Activated CD8-positive, alpha-beta memory T cell treated with anti-CD3 and anti-CD28 coated beads, Interleukin-2, amount 50 U/mL, for 4 hours (primary cell): ENCODE results near the gene ADGRA1.

Experiments
- DNase-seq: peaks from one replicate; pipeline ENCODE4 v3.0.0-alpha.2; 2020

ADGRA1 gene

DNA sequence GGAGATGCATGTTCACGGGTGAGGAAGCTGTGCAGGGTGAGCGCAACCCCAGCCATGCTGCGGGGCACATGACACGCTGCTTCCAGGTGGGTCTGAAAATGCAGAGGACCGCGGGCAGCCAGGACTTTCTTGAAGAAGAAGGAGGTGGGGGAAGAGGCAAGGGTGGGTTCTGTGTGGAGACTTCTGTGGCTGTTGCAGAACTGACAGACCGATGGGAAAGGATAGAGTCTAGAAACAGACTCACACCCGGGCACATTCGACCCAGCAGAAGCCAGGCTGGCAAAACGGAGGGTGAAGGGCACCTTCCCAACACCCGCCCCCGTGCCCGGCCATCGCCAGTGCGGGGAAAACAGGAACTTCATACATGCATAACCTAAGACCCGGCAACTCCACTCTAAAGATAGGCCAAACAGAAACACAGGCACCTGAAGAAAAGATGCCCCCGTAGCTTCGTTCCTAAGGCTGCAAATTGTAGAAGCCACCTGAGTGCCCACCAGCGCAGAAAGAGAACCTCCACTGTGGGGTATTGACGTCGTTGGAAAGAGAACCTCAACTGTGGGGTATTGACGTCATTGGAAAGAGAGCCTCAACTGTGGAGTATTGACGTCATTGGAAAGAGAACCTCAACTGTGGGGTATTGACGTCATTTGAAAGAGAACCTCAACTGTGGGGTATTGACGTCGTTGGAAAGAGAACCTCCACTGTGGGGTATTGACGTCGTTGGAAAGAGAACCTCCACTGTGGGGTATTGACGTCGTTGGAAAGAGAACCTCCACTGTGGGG, 67.5 kb downstream of the ADGRA1 start:
- no peak for DNase-seq

DNA sequence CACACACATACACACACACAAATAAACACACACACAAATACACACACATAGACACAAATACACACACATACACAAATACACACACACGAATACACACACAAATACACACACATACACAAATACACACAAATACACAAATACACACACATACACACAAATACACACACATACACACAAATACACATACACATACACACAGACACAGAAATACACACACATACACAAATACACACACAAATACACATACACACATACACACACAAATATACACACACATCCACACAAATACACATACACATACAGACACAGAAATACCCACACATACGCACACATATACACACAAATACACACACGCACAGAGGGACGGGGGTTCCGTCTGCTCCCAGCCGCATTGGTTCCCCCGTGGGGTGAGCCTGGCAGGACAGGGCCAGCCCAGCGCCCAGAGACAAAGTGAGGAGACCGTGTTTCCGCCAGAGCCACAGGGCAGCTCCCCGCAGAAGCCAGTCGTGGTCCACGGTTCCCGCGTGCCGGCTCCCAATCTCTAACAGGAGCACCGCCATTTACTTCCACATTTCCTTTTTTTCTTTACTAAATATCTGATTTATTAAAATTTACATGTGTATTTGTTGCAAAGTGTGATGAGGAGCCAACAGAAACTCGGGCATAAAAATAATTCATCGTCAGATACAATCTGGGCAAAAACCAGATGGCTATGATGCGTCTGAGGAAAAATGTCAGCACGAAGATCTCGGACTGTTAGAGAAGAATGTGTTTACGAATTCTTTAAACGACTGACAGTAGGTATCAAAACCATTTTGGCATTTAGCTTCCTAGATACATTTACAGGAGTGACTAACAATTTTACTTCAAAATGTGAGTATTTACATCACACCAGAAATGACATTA, 69.2 kb downstream of the ADGRA1 start:
- no peak for DNase-seq

DNA sequence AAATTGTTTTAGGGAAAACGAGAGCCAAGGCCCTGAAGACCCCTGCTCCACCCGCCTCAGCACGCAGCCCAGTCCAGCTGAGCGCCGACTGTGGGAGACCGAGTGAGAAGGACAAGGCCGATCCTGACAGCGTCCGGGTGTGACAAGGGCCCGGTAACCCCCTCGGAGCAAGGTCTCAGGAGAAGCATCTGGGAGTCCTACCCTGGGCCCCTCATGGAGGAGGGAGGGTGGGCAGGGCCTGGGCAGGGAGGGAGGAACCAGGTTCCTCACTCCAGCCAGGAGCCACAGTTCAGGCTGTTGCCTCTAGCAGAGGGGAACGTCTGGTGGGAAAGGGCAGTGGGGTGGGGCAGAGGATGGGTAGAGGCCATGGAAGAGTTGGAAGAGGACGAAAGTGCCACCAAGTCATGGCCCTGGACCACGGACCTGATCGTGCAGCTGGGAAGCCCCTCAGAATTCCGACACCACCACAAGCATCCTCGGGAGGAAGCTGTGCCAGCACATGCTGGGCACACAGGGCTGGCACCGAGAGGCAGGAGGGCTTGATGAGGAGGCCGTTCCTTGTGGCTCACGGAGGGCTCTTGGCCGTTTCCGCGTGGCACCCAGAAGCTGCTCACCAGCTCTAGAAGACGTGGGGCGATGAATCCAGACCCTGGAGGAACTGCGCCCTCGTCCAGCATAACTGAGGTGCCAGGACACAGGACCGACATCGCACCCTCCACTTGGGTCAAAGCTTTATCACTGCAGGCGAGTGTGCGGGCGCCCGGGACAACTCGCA, 70.1 kb downstream of the ADGRA1 start:
- DNase-seq, result no peak

DNA sequence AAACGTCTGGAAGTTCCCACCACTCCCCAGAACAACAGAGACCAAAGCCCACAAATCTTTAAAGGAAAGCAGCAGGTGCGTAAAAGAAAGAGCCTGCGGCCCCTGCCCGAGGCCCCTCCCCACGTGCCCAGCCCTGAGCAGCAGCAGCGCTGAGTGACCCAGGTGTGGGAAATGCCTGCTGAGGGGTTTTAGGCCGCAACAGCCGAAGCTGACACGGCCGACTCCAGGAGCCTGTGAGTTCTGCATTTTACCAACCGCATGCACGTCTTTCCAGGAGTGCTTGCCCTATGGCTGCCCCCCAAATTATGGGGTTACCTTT, 70.7 kb downstream of the ADGRA1 start:
- DNase-seq, result no peak

DNA sequence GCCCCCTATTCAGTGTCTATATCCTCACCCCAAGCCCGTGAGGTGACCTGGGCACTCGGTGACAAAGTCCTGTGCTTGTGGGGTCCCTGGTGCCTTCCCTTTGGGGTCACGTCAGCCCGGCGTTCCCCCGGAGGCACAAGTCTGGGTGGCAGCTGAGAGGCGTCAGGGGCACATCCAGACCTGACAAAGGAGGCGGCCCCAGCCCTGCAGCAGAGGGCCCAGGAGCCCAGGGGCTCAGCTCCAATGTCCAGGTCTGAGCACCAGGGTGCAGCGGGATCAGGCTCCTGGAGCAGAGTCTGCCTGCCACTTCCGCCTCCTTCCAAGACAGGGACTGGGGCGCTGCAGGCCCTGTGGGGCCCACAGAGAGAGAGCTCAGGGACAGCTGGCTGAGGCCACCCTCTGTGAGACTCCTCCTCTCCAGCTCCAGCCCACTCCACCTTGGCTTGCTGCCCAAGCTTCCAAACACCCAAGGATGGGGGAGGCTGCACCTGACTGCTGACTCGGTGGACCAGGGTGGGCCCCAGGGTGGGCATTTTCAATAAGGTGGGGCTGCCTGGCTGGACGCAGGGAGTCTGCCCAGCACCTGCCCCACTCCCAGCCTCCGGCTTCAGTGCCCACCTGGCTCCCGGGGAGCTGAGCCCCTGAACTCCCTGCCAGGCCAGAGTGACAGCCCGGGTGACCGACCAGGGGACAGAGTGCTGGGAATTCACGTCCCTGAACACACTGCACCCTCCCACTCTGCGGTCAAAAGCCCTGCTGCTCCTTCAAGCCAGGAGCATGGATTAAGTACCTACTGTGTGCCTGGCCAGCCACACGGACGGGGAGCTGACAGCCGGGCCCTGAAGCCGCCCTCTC, 71.3 kb downstream of the ADGRA1 start:
- DNase-seq, result no peak

DNA sequence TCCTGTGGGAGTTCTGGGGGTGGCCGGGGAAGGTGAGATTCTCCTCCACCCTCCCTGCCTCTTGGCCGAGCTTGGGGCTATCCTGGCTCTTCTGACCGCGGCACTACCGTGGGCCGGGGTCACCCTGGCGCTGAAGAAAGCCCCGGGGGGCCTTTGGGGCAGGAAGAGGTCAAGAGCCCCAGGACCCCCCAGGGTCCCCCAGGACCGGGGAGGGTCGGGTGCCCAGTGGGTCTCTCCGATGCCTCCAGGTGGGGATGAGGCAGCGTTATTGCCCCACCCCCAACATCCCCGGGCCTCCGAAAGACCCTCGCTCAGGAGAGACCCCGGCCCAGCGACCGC, 71.9 kb downstream of the ADGRA1 start:
- DNase-seq, result no peak

DNA sequence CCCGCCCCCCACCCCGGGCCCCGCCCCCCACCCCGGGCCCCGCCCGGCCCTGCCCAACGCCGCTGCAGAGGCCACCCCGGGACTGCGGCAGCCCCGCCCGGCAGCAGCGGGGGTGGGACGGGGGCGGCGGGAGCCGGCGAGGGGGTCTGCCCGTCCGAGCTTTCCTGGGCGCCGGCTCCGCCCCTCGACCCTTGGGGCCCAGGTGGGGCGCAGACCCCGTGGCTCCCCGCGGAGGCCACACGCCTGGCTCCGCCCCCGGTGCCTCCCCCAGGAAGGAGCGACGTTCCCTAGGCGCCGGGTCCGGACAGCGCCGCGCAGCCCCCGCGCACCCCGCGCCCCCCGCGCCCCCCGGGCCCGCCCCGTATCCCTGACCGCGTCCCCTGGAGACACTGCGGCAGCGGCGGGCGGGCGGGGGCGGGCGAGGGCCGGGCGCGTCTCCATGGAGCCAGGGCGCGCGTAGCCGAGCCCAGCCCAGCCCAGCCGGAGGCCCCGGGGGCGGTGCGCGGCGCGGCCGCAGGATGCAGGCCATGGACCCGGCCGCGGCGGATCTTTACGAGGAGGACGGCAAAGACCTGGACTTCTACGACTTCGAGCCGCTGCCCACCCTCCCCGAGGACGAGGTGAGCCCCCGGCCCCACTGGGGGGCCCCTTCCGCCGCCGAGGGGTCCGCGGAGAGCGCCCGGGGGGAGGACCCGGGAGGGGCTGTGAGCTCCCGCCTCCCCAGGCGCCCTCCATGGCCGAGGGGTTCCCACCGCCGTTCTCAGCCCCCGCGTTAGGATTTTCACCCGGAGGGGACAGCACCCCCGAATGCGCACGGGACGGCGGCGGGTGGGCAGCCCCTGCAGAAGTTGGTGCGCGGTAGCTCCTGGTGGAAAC, 72.5 kb downstream of the ADGRA1 start, which contains the start of gene KNDC1:
TSS of gene KNDC1 (plus strand) at position 270 of the 876 bp plus-strand sequence. CDS start at position 519, 249 bp downstream.
- DNase-seq, result no peak

DNA sequence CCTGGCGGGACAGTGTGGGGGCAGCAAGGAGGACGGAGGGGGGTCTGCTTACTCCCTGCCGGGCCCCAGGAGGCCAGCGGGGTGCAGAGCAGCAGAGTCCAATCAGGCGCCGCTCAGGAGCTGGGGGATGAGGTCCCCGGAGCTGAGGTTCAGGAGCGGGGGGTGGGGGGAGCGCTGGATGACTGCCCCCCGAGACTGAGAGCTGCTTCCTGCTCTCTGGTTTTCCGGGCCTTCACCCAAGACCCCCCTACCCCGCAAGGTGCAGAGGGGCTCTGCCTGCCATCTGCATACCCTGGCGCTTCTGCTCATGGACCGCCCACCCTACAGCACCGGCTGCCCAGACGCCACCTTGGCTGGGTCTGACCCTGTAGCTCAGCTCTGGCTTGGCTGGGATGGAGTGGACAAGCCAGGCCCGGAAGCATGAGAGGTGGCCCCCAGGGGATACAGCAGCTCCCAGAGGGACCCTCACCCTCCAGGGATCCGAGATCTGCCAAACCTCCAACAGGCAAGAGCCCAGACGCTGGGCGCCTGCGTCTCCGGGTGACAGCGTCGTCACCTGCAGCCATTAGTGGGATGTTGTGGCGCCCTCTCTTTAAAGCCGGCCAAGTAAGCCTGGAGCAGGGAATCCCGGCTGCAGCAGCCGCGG, 73.2 kb downstream of the ADGRA1 start:
- DNase-seq, result no peak

DNA sequence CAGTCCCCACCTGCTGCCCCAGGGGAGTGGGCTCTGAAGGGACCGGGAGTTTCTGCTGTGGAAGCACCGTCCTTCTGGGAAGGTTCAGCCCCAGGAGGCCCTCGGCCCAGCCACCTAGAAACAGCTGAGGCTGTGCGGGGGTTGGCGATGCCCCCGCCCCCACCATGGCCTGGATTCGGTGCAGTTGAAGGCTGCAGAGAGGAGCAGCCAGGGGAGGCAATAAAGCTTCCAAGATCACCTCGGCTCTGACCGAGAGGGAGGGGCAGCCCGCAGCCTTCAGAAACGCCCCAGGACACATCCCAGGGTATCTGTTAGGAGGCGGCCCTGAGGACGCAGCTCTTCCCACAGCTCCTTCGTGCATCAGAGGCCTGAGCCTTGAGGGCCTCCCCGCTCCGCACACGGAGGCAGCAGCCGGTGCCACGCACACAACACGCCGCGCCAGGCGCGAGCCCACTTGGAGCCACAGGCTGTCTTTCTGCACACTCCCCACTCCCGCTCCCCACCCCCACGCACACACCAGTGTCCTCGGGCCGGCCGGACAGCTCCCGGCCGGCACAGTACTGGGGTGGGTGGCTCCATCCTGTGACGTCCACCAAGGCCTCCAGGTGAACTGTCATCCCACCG, 73.9 kb downstream of the ADGRA1 start:
- DNase-seq, result no peak

DNA sequence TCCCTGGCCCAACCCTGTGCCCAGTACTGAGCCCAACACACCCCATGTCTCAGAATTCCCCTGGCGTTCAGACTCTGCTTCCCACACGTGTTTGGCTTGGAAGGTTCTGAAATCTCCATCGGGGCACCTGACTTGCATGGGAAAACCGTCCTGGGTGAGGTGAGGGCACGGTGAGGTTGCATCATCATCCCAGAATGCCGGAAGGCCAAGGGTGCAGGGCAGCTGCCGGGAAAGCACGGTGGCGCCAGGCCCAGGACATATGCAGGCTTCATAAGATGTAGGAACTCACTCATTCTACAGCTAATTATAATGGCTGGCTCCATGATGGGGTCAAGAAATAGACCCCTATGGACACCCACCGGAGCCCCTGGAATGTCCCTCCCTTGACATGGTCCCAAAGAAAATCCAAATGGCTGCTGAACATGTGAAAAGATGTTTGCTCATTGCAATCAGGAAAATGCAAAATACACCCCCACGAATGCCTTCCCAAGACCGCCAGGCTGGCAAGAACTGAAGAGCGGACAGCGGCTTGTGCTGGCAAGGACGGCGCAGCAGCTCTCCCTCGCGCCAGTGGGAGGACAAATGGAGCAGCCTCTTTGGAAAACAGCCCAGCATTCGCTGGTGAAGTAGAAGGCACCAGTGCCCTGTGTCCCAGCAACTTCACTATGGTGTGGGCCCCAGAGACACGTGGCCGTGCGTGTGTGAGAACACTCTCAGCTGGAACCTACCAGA, 74.6 kb downstream of the ADGRA1 start:
- no peak for DNase-seq

DNA sequence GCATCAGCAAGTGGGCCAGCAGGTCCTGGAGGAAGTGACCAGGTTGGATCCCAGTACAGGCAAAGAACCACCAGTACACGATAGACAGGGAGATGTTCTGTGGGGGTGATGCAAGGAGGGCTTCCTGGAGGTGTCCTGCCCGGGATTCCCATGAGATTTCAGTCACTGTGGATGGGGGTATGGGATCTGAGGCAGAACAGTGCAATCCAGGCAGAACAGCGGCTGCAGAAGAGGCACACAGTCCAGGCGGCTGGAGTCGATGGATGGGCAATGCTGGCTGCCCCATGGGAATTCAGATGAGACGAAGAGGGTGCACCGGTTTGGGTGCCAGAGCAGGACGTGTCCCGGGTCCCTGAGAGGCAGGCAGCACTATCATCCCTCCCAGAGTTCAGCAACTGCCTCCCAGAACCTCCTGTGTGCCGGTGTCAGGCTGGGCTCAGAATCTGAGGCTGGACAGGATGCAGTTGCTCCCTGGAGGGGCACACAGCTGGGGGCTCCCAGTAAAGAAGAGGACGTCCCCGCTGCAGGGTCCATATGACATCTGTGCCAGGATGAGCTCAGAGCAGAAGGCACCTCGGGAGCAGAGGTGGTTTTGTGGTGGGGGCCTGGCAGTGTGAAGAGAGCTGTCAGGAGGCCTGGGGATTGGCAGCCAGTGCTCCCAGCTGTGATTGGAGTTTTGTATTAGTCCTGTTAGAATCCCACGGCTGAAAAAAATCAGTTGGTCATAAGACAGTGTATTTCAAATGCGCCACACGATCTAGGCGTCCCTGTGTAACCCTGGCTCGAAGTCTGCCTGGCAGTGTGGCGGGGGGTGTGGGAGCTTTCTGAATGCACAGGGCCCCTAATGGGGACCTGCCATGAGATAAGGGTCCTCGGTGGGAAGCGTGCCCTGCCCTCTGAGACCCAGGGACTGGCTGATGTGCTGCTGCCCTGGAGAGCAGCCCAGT, 75.5 kb downstream of the ADGRA1 start:
- no peak for DNase-seq

DNA sequence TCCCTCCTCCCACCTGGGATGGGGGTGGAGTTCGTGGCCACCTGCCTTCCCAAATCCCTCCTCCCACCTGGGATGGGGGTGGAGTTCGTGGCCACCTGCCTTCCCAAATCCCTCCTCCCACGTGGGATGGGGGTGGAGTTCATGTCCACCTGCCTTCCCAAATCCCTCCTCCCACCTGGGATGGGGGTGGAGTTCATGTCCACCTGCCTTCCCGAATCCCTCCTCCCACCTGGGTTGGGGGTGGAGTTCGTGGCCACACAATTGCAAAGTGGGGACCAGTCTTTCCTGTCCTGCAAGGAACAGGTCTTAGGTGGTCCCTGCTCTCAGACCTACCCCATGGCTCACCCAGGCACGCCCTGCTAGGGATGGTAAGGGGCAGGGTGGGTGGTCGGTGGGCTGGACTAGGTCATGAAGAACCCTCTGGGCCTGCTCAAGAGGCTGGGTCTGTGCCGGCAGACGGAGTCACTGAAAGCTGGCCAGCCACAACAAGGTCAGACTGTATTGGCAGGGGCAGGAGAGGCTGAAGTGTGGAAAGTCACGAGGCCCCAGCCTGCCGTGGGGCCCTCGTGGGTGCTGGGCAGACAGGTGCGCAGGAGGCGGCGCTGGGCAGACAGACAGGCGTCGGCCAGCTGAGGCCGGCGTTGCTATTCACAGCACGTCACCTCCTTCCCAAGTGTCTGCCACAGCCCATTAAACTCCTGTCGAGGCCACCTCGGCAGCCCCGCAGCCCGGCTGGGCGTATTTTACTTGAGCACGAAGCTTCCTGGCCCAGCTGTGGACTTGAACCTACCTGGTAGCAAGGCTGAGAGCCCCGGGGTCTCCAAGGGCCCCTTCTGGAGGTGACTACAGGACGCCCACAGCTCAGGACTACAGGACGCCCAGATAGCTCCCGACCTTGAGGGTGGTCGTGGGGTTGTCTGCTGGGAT, 76.4 kb downstream of the ADGRA1 start:
- no peak for DNase-seq

DNA sequence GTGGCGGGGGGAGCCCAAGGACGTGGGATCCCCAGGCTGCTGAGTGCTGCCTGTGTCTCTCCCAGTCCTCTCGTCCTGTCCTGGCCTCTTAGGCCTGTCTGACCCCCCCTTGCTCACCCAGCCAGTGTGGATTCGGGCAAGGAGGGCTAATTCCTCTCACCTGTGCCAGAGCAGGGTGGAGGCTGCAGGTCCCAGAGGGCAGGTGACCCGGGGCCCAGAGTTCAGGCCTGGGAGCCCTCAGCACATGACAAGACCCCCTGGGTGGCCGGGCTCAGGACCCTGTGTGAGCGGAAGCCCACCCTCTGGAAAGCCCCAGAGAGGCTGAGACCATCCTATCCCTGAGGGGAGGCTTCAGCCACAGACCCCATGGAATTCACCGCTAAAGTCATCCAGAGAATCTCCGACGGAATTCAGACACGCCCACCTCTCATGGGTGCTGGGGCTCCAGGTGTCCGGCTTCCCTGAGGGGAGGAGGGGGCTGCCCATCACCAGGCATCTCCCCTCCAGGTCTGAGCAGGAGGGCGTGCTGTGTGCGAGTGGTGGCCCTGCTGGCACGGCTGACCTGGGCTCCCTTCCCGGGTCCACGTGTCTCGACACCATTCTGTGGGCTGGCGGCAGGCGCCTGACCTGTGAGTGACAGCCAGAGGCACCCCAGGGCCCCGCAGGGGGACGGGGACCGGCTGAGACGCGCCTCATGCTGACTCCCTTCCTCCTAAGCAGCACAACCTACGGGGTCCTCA, 77.3 kb downstream of the ADGRA1 start:
- DNase-seq, result no peak

DNA sequence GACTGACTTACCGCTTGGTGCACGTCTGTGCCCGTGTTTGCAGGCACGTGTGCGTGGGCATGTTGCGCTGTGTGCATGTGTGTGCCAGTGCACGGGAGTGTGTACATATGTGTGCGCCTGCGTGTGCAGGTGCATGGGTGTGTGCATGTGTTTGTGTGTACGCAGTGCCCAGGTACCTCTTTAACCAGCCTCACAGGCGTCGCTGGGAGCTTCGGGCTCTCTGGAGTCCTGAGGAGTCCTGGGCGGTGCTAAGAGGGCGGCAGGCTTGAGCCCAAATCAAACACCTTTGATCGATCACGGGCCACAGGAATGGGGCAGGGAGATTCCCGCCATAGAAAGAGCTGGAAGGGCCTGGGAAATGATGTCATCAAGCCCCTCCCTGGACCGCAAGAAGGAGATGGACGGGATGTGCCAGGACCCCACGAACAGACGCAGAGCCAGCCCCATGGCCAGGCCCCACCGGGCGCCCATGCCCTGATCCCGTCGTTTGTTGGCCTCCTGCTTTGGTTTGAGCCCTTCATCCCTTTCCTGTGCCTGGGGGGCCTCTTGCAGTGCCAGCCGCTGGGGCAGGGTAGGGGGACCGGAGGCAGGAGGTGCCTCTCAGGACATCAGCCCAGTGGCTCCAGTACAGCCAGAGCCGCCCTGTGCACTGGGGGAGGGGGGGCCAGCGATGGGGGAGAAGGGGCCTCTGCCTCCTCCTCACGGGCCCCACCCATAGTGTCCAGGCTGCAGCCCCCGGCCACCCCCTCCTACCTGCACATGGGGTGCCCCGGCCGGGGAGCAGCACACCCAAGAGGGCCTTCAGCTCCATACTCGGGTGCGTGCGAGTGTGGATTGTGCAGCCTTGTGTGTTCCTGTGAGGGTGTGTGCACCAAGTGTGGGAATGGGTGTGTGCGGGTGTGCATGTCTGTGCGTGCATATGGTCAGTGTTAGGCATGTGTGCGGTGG, 78.1 kb downstream of the ADGRA1 start:
- DNase-seq, result no peak

DNA sequence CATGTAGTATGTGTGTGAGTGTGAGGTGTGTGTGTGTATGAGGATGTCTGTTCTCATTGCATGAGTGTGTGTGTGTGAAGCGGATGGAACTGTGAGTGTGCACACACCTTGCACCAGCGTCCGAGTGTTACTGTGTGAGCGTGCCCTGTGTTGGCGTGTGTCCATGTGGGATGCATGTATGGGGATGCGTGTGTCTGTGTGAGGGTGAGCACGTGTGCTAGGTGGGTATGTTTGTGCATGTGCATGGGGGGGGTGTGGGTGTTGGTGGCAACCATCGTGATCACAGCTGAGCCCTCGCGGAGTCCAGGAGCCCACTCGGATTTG, 78.7 kb downstream of the ADGRA1 start:
- DNase-seq, result no peak
